HepG2 (cell line): ENCODE data around the gene SMARCA2. TPM values are rescaled to one million over a fixed set of nuclear protein-coding genes. Genes with fewer than 3 reads are reported as not detected.

Experiments
- BCL6 ChIP-seq: IDR thresholded peaks from 2 replicates; pipeline ENCODE4 v1.6.1; 2016; ENCODE audit warnings: missing genetic modification reagents, missing compliant biosample characterization
- CBFB ChIP-seq: sonication (generic); formaldehyde crosslinking; IDR thresholded peaks from 2 replicates; pipeline ENCODE4 v1.4.0; 2020; ENCODE audit warnings: missing genetic modification reagents
- HIVEP1 ChIP-seq: sonication (generic); formaldehyde crosslinking; IDR thresholded peaks from 2 replicates; pipeline ENCODE4 v1.4.0; 2020; ENCODE audit warnings: mild to moderate bottlenecking, missing genetic modification reagents
- KMT2A ChIP-seq: sonication (generic); formaldehyde crosslinking; IDR thresholded peaks from 2 replicates; pipeline ENCODE4 v1.4.0; 2020; ENCODE audit warnings: missing genetic modification reagents
- RNF219 ChIP-seq: sonication (generic); formaldehyde crosslinking; IDR thresholded peaks from 2 replicates; pipeline ENCODE4 v1.5.0; 2020; ENCODE audit warnings: mild to moderate bottlenecking, missing genetic modification reagents
- SOX6 ChIP-seq, 2 experiments: fragments of 450-650 bp in 1 of 2; sonication (generic) in 1 of 2; formaldehyde crosslinking in 1 of 2; IDR thresholded peaks; 2 replicates each; pipeline versions ENCODE4 v1.4.0 to v1.6.1; 2017 to 2020; ENCODE audit warnings: antibody characterized with exemption in 1 of 2, mild to moderate bottlenecking in 1 of 2, missing genetic modification reagents in 1 of 2
- U2AF2 ChIP-seq: fragments of 200-400 bp; formaldehyde crosslinking; IDR thresholded peaks from 2 replicates; pipeline ENCODE4 v1.6.1; 2017; ENCODE audit warnings: low read depth, mild to moderate bottlenecking, low read length
- ZBTB44 ChIP-seq: sonication (generic); formaldehyde crosslinking; IDR thresholded peaks from 2 replicates; pipeline ENCODE4 v1.4.0; 2020; ENCODE audit warnings: missing genetic modification reagents
- ZNF235 ChIP-seq: sonication (generic); formaldehyde crosslinking; IDR thresholded peaks from 2 replicates; pipeline ENCODE4 v1.8.1; 2023; ENCODE audit warnings: mild to moderate bottlenecking, missing genetic modification reagents, borderline replicate concordance
- ZNF607 ChIP-seq: sonication (generic); formaldehyde crosslinking; IDR thresholded peaks from 2 replicates; pipeline ENCODE4 v1.5.1; 2020; ENCODE audit warnings: missing genetic modification reagents, mild to moderate bottlenecking, borderline replicate concordance
- ZNF672 ChIP-seq: sonication (generic); formaldehyde crosslinking; IDR thresholded peaks from 2 replicates; pipeline ENCODE4 v1.8.1; 2022; ENCODE audit warnings: missing genetic modification reagents
- ZNF737 ChIP-seq: sonication (generic); formaldehyde crosslinking; IDR thresholded peaks from 2 replicates; pipeline ENCODE4 v1.5.0; 2020; ENCODE audit warnings: missing genetic modification reagents, mild to moderate bottlenecking, borderline replicate concordance
- polyA plus RNA-seq, 8 experiments: library from polyadenylated mRNA; depleted of rRNA in 3 of 8; stranded (reverse) in 7 of 8; unstranded in 1 of 8; fragments of >200 nt; fragmentation: Illumina TruSeq in 4 of 8; extraction: Trizol in 4 of 8; gene quantifications; 2 replicates each; pipeline versions ENCODE4 v1.2.1 to v1.2.3, GENCODE V29; 2011 to 2016; ENCODE audit warnings: low read depth in 4 of 8, missing spikeins in 1 of 8, mixed read lengths in 1 of 8; ENCODE audit not compliant: insufficient read depth in 1 of 8
- total RNA-seq, 5 experiments: library from RNA; depleted of rRNA; stranded (reverse); fragments of >200 nt; fragmentation: Illumina TruSeq; extraction: Trizol; gene quantifications; 2 replicates each; pipeline ENCODE4 v1.2.3, GENCODE V29; 2016; ENCODE audit warnings: low read depth in 1 of 5
- TF ChIP-seq, protein P1 (sequence below), 2 experiments: sonication (generic) in 1 of 2; formaldehyde crosslinking in 1 of 2; IDR thresholded peaks; 2 replicates each; pipeline versions ENCODE4 v1.4.0 to v1.6.1; 2018 to 2020; ENCODE audit warnings: missing genetic modification reagents in 2 of 2, borderline replicate concordance in 1 of 2, low read depth in 1 of 2, mild to moderate bottlenecking in 1 of 2, missing biosample characterization in 1 of 2
- TF ChIP-seq, protein P2 (sequence below): sonication (generic); formaldehyde crosslinking; IDR thresholded peaks from 2 replicates; pipeline ENCODE4 v1.9.0; 2021; ENCODE audit warnings: missing genetic modification reagents, borderline replicate concordance

SMARCA2 gene
- total and polyA plus RNA-seq, 2 of the 13 experiments (the other 11 are each of a cell fraction or from before 2014, with no cell fraction given): 22.5 to 23.7 TPM

- TF ChIP-seq KMT2A (peak; percentile 16; the same call in 1 of the 2 replicates), HIVEP1 (CRISPR knock-in tag) (no peak), RNF219 (CRISPR knock-in tag) (no peak), CBFB (CRISPR knock-in tag) (no peak), ZNF235 (CRISPR knock-in tag) (no peak), BCL6 (CRISPR knock-in tag) (no peak), SOX6 (IDR thresholded peaks at IDR 0.05) (no peak), SOX6 (CRISPR knock-in tag; IDR thresholded peaks at IDR 0.05) (no peak), ZBTB44 (CRISPR knock-in tag) (no peak), U2AF2 (no peak), ZNF672 (CRISPR knock-in tag) (no peak), ZNF607 (CRISPR knock-in tag) (no peak), ZNF737 (no peak)
- TF ChIP-seq, protein P1, sequence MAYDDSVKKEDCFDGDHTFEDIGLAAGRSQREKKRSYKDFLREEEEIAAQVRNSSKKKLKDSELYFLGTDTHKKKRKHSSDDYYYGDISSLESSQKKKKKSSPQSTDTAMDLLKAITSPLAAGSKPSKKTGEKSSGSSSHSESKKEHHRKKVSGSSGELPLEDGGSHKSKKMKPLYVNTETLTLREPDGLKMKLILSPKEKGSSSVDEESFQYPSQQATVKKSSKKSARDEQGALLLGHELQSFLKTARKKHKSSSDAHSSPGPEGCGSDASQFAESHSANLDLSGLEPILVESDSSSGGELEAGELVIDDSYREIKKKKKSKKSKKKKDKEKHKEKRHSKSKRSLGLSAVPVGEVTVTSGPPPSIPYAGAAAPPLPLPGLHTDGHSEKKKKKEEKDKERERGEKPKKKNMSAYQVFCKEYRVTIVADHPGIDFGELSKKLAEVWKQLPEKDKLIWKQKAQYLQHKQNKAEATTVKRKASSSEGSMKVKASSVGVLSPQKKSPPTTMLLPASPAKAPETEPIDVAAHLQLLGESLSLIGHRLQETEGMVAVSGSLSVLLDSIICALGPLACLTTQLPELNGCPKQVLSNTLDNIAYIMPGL (CRISPR knock-in tag; IDR thresholded peaks at IDR 0.05; ENCODE audit: borderline replicate concordance in 1 of 2, low read depth in 1 of 2): peak in 1 of 2 experiments; percentile 29; a peak in 1 of 4 replicates
- TF ChIP-seq, protein P2, sequence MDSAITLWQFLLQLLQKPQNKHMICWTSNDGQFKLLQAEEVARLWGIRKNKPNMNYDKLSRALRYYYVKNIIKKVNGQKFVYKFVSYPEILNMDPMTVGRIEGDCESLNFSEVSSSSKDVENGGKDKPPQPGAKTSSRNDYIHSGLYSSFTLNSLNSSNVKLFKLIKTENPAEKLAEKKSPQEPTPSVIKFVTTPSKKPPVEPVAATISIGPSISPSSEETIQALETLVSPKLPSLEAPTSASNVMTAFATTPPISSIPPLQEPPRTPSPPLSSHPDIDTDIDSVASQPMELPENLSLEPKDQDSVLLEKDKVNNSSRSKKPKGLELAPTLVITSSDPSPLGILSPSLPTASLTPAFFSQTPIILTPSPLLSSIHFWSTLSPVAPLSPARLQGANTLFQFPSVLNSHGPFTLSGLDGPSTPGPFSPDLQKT (CRISPR knock-in tag): no peak
Measured at GRCh38 chr9:2016408-2017330, 1.5 kb downstream of the SMARCA2 start (continued).
